Measurements from ENCODE around the gene EIF3C.
"Not testable (repeated sequence)": the region's sequence is repeated elsewhere in the genome, so short reads cannot be mapped to it uniquely, and the experiment has no call there.

The EIF3C gene

GRCh38 chr16:28749997-28750465, 38.8 kb downstream of the EIF3C start:
- DNase-seq, result not testable (repeated sequence)

DNA sequence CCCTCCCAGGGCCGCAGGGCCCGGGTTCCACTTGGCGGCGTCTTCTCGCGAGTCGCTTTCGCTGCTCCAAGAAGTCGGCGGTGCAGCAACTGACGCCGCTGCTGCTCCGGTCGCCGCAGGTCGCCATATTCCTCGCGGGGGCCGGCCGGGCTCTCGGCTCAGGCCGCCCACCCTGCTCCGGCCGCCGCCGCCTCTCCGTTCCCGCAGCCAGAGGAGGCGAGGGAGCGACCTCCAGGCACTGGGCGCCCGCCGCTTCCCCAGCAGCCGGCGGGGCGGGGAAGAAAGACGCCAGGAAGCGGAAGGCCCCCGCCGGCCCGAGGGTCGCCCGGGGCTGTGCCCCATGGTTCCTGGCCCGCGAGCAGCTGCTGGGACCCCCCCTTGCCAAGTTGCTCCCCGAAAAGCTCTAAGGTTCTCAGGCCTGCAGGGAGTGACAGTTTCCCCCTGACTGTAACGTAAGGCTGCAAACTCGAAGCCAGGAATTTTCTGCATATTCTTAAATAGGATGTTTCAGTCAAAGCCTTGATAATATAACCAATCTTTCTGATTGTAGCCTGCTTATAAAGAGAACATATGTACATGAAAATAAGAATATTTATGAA, 39.3 kb downstream of the EIF3C start:
- DNase-seq, result not testable (repeated sequence)

GRCh38 chr16:28751487-28751886, 40.2 kb downstream of the EIF3C start, which contains the start of gene NPIPB9:
Gene NPIPB9, plus strand, starts transcription at chr16:28751787.
- DNase-seq, result not testable (repeated sequence)

DNA sequence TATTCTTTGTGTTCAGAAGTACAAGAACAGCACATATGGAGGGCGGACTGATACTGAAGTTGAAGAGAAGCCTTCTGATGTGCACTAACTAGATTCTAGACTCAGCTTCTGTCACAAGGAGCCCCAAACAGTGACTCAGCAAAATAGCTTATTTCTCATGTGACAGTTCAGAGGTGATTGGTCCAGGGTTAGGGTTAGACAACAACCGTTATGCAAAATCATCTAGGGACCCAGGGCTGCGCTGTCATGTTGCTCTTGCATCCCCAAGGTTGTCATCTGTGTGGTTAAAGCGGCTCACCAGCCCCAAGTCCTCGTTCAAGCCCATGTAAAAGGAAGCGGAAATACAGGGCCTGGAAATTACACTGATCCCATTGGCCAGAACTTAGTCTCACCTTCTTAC, 70.4 kb downstream of the EIF3C start:
- not testable (repeated sequence) for DNase-seq

GRCh38 chr16:28782357-28782756, 71.1 kb downstream of the EIF3C start:
- DNase-seq, result not testable (repeated sequence)
